ENCODE results near the gene RBMS3. TPM values are rescaled to one million over a fixed set of nuclear protein-coding genes. Genes with fewer than 3 reads are reported as not detected.
A peak's percentile ranks its signal among the peaks of the same experiment; 100 is the strongest.

RBMS3 gene
- total and polyA plus RNA-seq, 2 experiments from 2014 or later, result 3.2 to 7.4 TPM

- TF ChIP-seq ZNF331 (CRISPR knock-in tag; IDR thresholded peaks at IDR 0.05; ENCODE audit: low read depth) (no peak), NANOG (IDR thresholded peaks at IDR 0.05; ENCODE audit: borderline replicate concordance) (no peak), CREB1 (CRISPR knock-in tag; IDR thresholded peaks at IDR 0.05; ENCODE audit: low read depth) (no peak), CTCF (conservative IDR thresholded peaks at IDR 0.05; ENCODE audit: low read depth in 2 of 2) (no peak)
Observed at GRCh38 chr3:29914861-29915524, 634.1 kb downstream of the RBMS3 start (continued).

- Histone ChIP-seq H3K4me3 (no peak overlapping the region), H3K4me1 (ENCODE audit: insufficient read depth) (0 out of 2 replicates have a peak, but pooled peaks cover under 1% of the 10 kb centered on the region), H4K20me1 (replicated peaks; ENCODE audit: insufficient read depth) (no peaks in the 10 kb centered on the region), H3K27me3 (ENCODE audit: insufficient read depth) (no peaks in the 10 kb centered on the region), H3K79me2 (replicated peaks; ENCODE audit: insufficient read depth) (no peaks in the 10 kb centered on the region), H3K9me2 (ENCODE audit: insufficient read depth) (no peaks in the 10 kb centered on the region), H3F3A (replicated peaks; ENCODE audit: low read depth) (no peaks in the 10 kb centered on the region), H2AFZ (no peak overlapping the region), H3K4me2 (no peak overlapping the region), H3K27ac (ENCODE audit: low read depth) (no peak overlapping the region), H3K36me3 (ENCODE audit: insufficient read depth) (no peaks in the 10 kb centered on the region)
- no peak for TF ChIP-seq ZNF331 (CRISPR knock-in tag; IDR thresholded peaks at IDR 0.05; ENCODE audit: low read depth)
- H3K27me3 Mint-ChIP-seq (ENCODE audit: insufficient read depth, low read depth, poor library complexity), result no peaks in the 10 kb centered on the region
- DNase-seq (ENCODE audit: low spot score) (peak; percentile 12), ATAC-seq (no peak)
- H3K36me3 Mint-ChIP-seq (ENCODE audit: low read depth), result no peaks in the 10 kb centered on the region
- H3K9me3 Mint-ChIP-seq, result no peaks in the 10 kb centered on the region
- H3K4me3 Mint-ChIP-seq, result no peak overlapping the region
- 0 out of 2 replicates have a peak overlapping the region, but pooled peaks have one; percentile 16 for H3K27ac Mint-ChIP-seq
- H3K4me1 Mint-ChIP-seq, result peaks cover 4% of the 10 kb centered on the region; the same call in 2 of the 3 replicates
Observed at GRCh38 chr3:29919571-29919970, 638.7 kb downstream of the RBMS3 start.

- Histone ChIP-seq H2AFZ (no peak overlapping the region), H3K9me2 (ENCODE audit: insufficient read depth) (no peaks in the 10 kb centered on the region), H3K4me1 (ENCODE audit: insufficient read depth) (peaks cover 3% of the 10 kb centered on the region; the same call in 1 of the 2 replicates), H4K20me1 (replicated peaks; ENCODE audit: insufficient read depth) (no peaks in the 10 kb centered on the region), H3K36me3 (ENCODE audit: insufficient read depth) (no peaks in the 10 kb centered on the region), H3K27ac (ENCODE audit: low read depth) (no peak overlapping the region), H3F3A (replicated peaks; ENCODE audit: low read depth) (no peaks in the 10 kb centered on the region), H3K4me2 (no peak overlapping the region), H3K27me3 (ENCODE audit: insufficient read depth) (no peaks in the 10 kb centered on the region), H3K79me2 (replicated peaks; ENCODE audit: insufficient read depth) (no peaks in the 10 kb centered on the region), H3K4me3 (no peak overlapping the region)
- no peak overlapping the region for H3K27ac Mint-ChIP-seq
- H3K4me3 Mint-ChIP-seq, result no peak overlapping the region
- H3K36me3 Mint-ChIP-seq (ENCODE audit: low read depth), result no peaks in the 10 kb centered on the region
- TF ChIP-seq STAT1 (IDR thresholded peaks at IDR 0.05; ENCODE audit: unreplicated experiment) (no peak), CREB1 (CRISPR knock-in tag; IDR thresholded peaks at IDR 0.05; ENCODE audit: low read depth) (no peak), POLR2AphosphoS5 (IDR thresholded peaks at IDR 0.05; ENCODE audit: low read depth) (no peak)
- H3K4me1 Mint-ChIP-seq, result peaks cover 10% of the 10 kb centered on the region
- no peaks in the 10 kb centered on the region for H3K9me3 Mint-ChIP-seq
- DNase-seq (ENCODE audit: low spot score) (no peak), ATAC-seq (no peak)
- no peaks in the 10 kb centered on the region for H3K27me3 Mint-ChIP-seq (ENCODE audit: insufficient read depth, low read depth, poor library complexity)
Observed at GRCh38 chr3:29922992-29923746, 642.3 kb downstream of the RBMS3 start.
